WI38 (cell line): ENCODE measurements around the gene DEK.

ENCODE experiments used
- H3K4me3 ChIP-seq: 2 replicates; pipeline ENCODE4 v1.5.1; 2011; ENCODE audit warnings: low read depth, mild to moderate bottlenecking, control low read depth, low read length
- CTCF ChIP-seq: IDR thresholded peaks from 2 replicates; pipeline ENCODE4 v1.5.1; 2012; ENCODE audit warnings: low read depth, mild to moderate bottlenecking, control low read depth, low read length

The DEK gene

GRCh38 chr6:18276610-18277236, 12.4 kb upstream of the DEK start:
- H3K4me3 ChIP-seq, result peak overlapping the region; percentile 55
- TF ChIP-seq CTCF, result no peak

GRCh38 chr6:18270216-18270615, 5.9 kb upstream of the DEK start:
- no peak for TF ChIP-seq CTCF
- H3K4me3 ChIP-seq, result no peak overlapping the region

GRCh38 chr6:18269717-18270116, 5.4 kb upstream of the DEK start:
- TF ChIP-seq CTCF, result no peak
- H3K4me3 ChIP-seq, result no peak overlapping the region

- TF ChIP-seq CTCF, result no peak
- H3K4me3 ChIP-seq, result no peak overlapping the region
Measured at GRCh38 chr6:18269253-18269652, 4.9 kb upstream of the DEK start.

- TF ChIP-seq CTCF, result no peak
- H3K4me3 ChIP-seq, result no peak overlapping the region
Measured at GRCh38 chr6:18268066-18268465, 3.7 kb upstream of the DEK start.

- no peak for TF ChIP-seq CTCF
- no peak overlapping the region for H3K4me3 ChIP-seq
Measured at GRCh38 chr6:18266523-18266912, 2.2 kb upstream of the DEK start.

- TF ChIP-seq CTCF, result no peak
- no peak overlapping the region for H3K4me3 ChIP-seq
Measured at GRCh38 chr6:18265787-18266522, 1.6 kb upstream of the DEK start.
